ENCODE data around the gene IL17A.

DNA sequence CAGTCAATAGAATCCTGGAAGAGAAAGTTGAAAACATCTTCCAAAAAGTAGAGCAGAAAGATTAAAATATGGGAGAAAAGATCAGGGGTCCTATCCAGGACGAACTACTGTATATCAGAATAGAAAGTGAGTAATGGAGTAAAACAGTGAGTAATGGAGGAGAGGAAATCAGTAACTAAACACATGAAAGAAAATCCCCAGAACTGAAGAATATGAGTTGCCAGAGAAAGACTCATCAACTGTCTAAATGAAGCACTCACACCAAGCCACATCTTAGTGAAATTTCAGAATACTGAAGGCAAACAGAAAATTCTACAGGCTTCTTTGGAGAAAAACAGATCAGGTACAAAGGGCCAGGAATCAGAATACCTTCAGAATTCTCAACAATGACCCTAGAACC lies 14.9 kb downstream of the IL17A start:
- TF ChIP-seq, protein P1, sequence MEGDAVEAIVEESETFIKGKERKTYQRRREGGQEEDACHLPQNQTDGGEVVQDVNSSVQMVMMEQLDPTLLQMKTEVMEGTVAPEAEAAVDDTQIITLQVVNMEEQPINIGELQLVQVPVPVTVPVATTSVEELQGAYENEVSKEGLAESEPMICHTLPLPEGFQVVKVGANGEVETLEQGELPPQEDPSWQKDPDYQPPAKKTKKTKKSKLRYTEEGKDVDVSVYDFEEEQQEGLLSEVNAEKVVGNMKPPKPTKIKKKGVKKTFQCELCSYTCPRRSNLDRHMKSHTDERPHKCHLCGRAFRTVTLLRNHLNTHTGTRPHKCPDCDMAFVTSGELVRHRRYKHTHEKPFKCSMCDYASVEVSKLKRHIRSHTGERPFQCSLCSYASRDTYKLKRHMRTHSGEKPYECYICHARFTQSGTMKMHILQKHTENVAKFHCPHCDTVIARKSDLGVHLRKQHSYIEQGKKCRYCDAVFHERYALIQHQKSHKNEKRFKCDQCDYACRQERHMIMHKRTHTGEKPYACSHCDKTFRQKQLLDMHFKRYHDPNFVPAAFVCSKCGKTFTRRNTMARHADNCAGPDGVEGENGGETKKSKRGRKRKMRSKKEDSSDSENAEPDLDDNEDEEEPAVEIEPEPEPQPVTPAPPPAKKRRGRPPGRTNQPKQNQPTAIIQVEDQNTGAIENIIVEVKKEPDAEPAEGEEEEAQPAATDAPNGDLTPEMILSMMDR (IDR thresholded peaks at IDR 0.05 in 8 of 11, conservative IDR thresholded peaks at IDR 0.05 in 3 of 11): no peak
- no peak for TF ChIP-seq POLR2AphosphoS5 (IDR thresholded peaks at IDR 0.05)

Data from spleen (tissue), 7 donors.